Erythroblast (primary cell): Measurements from ENCODE around the gene SNCB.

Source experiments
- GATA1 ChIP-seq: IDR thresholded peaks from 2 replicates; pipeline ENCODE4 v1.6.1; 2011; ENCODE audit warnings: low read depth, mild to moderate bottlenecking, control low read depth, low read length, moderate library complexity
- POLR2A ChIP-seq: IDR thresholded peaks from 2 replicates; pipeline ENCODE4 v1.6.1; 2011; ENCODE audit warnings: mild to moderate bottlenecking, low read length

- no peak for TF ChIP-seq POLR2A
- no peak for TF ChIP-seq GATA1
Measured at GRCh38 chr5:176629853-176630680, at the start of gene SNCB, which contains the start of gene EIF4E1B.
